Measurements from ENCODE around the gene ACE.
A peak's percentile ranks its signal among the peaks of the same experiment; 100 is the strongest.

Gene ACE

GRCh38 chr17:63476854-63477479 lies at the start of gene ACE:
ACE (plus strand) TSS chr17:63477061; CDS start chr17:63477095, 34 bp downstream.
- H3K27ac ChIP-seq, result no peak within 1 kb of the TSS
- POLR2A ChIA-PET (ENCODE audit: low non-redundant PET), result interaction anchor here (0.6 kb wide), 1 partner anchor 41 kb away, joined by 3 read pairs; no protein-coding TSS in a partner anchor
- TF ChIP-seq CTCF (conservative IDR thresholded peaks at IDR 0.05; ENCODE audit: low read depth), result no peak
- CTCF ChIA-PET, result interaction anchor here (1.0 to 4.4 kb wide), 2 partner anchors 41 to 52 kb away, joined by 3 to 60 read pairs; no protein-coding TSS in a partner anchor
- DNase-seq (ENCODE audit: low spot score), result no peak

DNA sequence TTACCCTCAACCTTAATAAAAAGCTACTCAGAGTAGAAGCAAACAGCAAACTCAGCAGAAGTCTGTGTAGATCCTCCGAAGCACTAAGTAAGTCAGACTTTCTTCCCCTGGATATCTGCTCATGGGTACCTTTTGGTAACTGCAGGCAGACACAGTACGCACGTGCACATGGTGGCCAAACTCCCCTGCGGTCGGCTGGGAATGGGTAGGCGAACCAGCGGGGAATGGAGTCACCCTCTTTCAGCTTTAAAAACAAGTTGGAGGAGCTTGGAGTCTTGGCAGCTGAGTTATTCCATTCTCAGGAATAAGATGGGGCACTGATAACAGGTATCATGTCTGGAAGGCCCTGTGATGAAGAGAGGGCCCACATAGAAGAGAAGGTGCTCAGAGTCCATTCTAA lies 47.1 kb upstream of the ACE start:
- CTCF ChIA-PET, result interaction anchor here (1.5 kb wide), 1 partner anchor 182 kb away, joined by 4 read pairs; no protein-coding TSS in a partner anchor
- no peak for DNase-seq (ENCODE audit: low spot score)
- POLR2A ChIA-PET (ENCODE audit: low non-redundant PET), result interaction anchor here (0.6 kb wide), 1 partner anchor 32 kb away, joined by 5 read pairs; no protein-coding TSS in a partner anchor
- no peak for TF ChIP-seq CTCF (conservative IDR thresholded peaks at IDR 0.05; ENCODE audit: low read depth)
- H3K27ac ChIP-seq, result peak overlapping the region; percentile 9; the same call in 1 of the 2 replicates

GRCh38 chr17:63430223-63430622 lies 46.6 kb upstream of the ACE start:
- DNase-seq (ENCODE audit: low spot score), result no peak
- CTCF ChIA-PET, result interaction anchor here (1.5 kb wide), 2 partner anchors 14 to 181 kb away, joined by 3 to 4 read pairs; no protein-coding TSS in a partner anchor
- POLR2A ChIA-PET (ENCODE audit: low non-redundant PET), result interaction anchor here (0.6 kb wide), 1 partner anchor 32 kb away, joined by 5 read pairs; no protein-coding TSS in a partner anchor
- peak overlapping the region; percentile 9; the same call in 1 of the 2 replicates for H3K27ac ChIP-seq
- TF ChIP-seq CTCF (conservative IDR thresholded peaks at IDR 0.05; ENCODE audit: low read depth), result no peak

DNA sequence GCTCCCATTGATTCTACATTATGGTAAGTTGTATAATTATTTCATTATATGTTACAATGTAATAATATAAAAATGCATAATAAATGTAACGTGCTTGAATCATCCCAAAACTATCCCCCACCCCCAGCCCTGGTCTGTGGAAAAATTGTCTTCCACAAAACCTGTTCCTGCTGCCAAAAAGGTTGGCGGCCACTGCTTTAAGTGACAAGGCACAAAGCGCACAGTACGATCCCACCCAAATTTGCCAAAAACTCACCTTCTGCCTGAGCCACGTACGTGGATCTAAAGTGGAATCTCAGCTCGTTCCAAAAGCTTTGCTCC lies 45.3 kb upstream of the ACE start:
- DNase-seq (ENCODE audit: low spot score), result no peak
- peak overlapping the region; percentile 41 for H3K27ac ChIP-seq
- ChIA-PET POLR2A (ENCODE audit: low non-redundant PET) (interaction anchor here (0.6 kb wide), 1 partner anchor 389 kb away, joined by 3 read pairs; no protein-coding TSS in a partner anchor), CTCF (interaction anchor here (0.6 to 1.5 kb wide), 2 partner anchors 13 to 137 kb away, joined by 3 read pairs; no protein-coding TSS in a partner anchor)
- no peak for TF ChIP-seq CTCF (conservative IDR thresholded peaks at IDR 0.05; ENCODE audit: low read depth)

- H3K27ac ChIP-seq, result peak overlapping the region; percentile 87
- POLR2A ChIA-PET (ENCODE audit: low non-redundant PET), result interaction anchor here (0.6 kb wide), 1 partner anchor 389 kb away, joined by 3 read pairs; no protein-coding TSS in a partner anchor
- CTCF ChIA-PET, result interaction anchor here (0.6 to 1.5 kb wide), 2 partner anchors 13 to 137 kb away, joined by 3 read pairs; no protein-coding TSS in a partner anchor
- TF ChIP-seq CTCF (conservative IDR thresholded peaks at IDR 0.05; ENCODE audit: low read depth), result no peak
- no peak for DNase-seq (ENCODE audit: low spot score)
Observed at GRCh38 chr17:63431939-63432804, 44.7 kb upstream of the ACE start.
